GM10266 (cell line): ENCODE data around the gene FILIP1L.
A peak's percentile ranks its signal among the peaks of the same experiment; 100 is the strongest.

Experiments used
- DNase-seq: peaks from one replicate; pipeline ENCODE4 v3.0.0; 2012; ENCODE audit errors: extremely low spot score
- CTCF ChIP-seq: IDR thresholded peaks from 2 replicates; pipeline ENCODE4 v1.5.1; 2012; ENCODE audit warnings: mild to moderate bottlenecking, low read depth; ENCODE audit not compliant: control insufficient read depth, insufficient read depth; ENCODE audit errors: missing control alignments

The FILIP1L gene

GRCh38 chr3:99881121-99881524 lies 233.2 kb downstream of the FILIP1L start:
- DNase-seq, result no peak
- TF ChIP-seq CTCF, result no peak

GRCh38 chr3:99879275-99879674 lies 235.0 kb downstream of the FILIP1L start:
- TF ChIP-seq CTCF, result no peak
- DNase-seq, result no peak

DNA sequence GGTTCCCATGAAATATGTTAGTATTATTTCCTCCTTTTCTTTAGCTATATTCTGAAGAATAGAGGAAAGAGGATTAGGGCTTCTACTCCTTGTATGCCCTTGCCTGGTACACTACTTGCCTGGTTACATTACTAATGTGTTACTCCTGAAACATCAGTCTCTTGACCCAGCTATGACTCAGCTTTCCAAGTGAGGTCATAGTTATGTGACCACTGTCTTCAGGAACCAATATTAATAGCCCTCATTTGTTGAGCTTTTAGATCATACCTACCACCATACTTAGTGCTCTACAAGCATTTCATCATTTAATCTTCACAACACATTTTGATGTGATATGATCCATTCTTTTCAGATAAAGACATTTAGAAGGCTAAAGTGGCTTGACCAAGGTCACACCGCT lies 236.3 kb downstream of the FILIP1L start:
- DNase-seq, result peak; percentile 50

GRCh38 chr3:99877031-99877579 lies 237.2 kb downstream of the FILIP1L start:
- TF ChIP-seq CTCF, result no peak
- DNase-seq, result no peak

More for the DNA sequence above, 236.3 kb downstream of the FILIP1L start:
- TF ChIP-seq CTCF, result no peak

DNA sequence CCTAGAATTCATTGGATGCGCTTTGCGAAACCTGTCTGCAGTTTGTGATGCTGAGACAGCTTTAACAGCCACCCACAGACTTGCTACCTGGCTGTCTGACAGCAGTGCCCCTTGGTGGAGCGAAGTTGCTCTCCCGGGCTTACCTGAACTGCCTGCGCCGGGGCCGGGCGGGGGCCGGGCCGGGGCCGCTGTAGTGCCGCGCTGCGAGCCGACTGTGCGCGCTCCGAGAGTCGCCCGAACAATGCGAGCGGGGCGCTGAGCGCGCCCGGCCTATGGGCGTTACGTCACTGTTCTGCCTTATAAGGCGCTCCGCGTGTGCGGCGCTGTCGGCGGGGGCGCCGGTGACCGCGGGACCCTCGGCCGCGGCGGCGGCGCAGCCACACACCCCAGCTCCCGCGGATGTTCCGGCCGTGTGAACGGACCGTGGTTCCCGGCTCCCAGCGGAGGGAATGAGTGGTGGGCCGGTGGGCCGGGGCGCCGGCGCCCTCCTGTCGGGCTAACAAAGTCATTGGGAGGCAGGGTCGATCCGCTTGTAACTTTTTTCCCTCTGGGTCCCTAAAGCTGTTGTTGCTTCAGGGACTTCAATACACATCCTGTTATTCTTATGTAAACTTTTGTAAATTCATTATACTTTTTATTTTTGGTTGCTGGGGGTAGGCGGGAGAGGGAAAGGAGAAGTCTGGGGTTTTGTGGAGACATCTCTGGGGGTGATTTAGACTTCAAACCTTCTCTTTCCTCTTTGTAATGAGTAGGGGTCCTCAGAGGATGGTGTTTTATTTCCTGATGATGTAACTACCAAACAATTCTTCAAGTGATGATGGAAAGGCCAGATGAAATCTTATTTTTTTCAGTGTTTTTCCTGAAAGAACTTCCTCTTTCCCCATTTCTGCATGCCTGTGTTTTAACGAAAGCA lies 238.1 kb downstream of the FILIP1L start:
- TF ChIP-seq CTCF, result peak; percentile 13
- DNase-seq, result peak; percentile 77

DNA sequence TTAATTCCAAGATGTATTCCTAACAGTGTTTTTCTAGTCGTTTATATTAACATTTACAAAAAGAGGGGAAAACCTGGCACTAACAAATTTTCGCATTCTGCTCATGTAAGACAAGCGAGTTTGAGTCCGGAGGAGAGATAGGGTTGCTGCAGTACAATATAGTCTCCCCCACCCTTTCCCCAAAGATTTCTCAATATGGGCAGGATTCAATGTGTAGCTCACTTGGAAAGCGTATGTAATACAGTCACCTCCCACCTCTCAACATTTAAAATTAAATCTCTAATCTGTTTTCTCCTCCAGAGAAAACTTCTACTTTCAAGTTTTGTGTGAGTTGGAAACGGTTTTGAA lies 238.7 kb downstream of the FILIP1L start:
- DNase-seq, result no peak
- no peak for TF ChIP-seq CTCF

DNA sequence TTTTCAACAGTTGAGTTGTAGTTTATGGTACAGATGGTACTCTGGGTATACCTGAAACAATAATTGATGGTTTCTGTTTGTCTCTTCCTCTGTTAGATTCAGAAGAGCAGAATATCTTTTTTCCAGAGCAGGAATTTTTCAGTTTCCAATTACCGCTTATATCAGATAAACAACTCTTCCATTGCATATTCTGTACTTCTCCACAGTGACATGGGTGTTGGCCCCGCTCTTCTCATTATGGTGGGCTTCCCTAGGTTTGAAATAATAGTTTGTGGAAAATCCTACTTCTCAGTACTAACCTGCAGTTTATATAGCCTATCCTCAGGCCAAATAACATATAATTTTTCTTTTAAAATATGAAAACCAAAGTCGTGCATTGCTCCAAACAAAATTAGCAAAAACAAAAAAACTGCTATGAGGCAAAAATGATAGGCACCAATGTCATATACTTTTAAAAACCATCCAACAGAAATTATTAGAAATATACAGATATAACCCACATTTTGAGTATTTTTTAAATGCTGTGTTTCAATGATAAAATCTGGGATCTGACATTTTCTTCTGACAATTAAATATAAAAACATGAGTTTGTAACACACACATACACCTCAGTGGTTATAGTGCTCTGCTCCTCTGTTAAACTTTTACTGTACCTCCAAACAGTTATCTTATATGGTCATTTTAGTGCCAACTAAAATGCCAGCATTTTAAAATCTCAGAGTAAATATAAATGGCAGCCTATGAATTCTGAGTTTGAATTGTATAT lies 239.9 kb downstream of the FILIP1L start:
- no peak for DNase-seq

More for the DNA sequence above, 239.9 kb downstream of the FILIP1L start:
- no peak for TF ChIP-seq CTCF
